ENCODE data around the gene NAGLU. TPM values are rescaled to one million over a fixed set of nuclear protein-coding genes. Genes with fewer than 3 reads are reported as not detected.

Gene NAGLU
- polyA plus RNA-seq, 1 donor (not counting 4 experiments of a cell fraction or from before 2014, with no cell fraction given) = 6.9 TPM

GRCh38 chr17:42508426-42509165, 27.4 kb upstream of the NAGLU start:
- DNase-seq (ENCODE audit: low read depth, low spot score) (no peak), FAIRE-seq (no peak)
- Histone ChIP-seq H3K4me1 (ENCODE audit: control insufficient read depth, extremely low read depth, insufficient read depth, low read length) (no peaks in the 10 kb centered on the region), H3K27me3 (ENCODE audit: control insufficient read depth, extremely low read depth, insufficient read depth, low read length) (no peaks in the 10 kb centered on the region), H3K9me1 (ENCODE audit: control insufficient read depth, extremely low read depth, insufficient read depth, low read length) (no peaks in the 10 kb centered on the region), H2AFZ (ENCODE audit: control insufficient read depth, low read length) (no peak overlapping the region), H3K27ac (ENCODE audit: control insufficient read depth, insufficient read depth, low read length) (no peak overlapping the region), H3K4me3 (ENCODE audit: control insufficient read depth in 2 of 3, extremely low read depth in 1 of 3, insufficient read depth in 2 of 3, low read depth in 1 of 3, low read length in 3 of 3) (no peak overlapping the region), H3K79me2 (ENCODE audit: control insufficient read depth, insufficient read depth, low read length) (no peaks in the 10 kb centered on the region), H3K9me3 (ENCODE audit: control insufficient read depth, low read depth, low read length) (no peaks in the 10 kb centered on the region), H3K4me2 (ENCODE audit: control insufficient read depth, extremely low read depth, insufficient read depth, low read depth, low read length) (no peak overlapping the region), H3K36me3 (ENCODE audit: control insufficient read depth in 2 of 2, extremely low read depth in 1 of 2, insufficient read depth in 2 of 2, low read length in 2 of 2) (peaks cover 24 to 26% of the 10 kb centered on the region in 2 experiments), H3K9ac (ENCODE audit: control insufficient read depth, extremely low read depth, insufficient read depth, low read length) (no peak overlapping the region), H4K20me1 (ENCODE audit: control insufficient read depth, extremely low read depth, insufficient read depth, low read length) (no peaks in the 10 kb centered on the region)
- dilution Hi-C loops (cut with MboI; ENCODE audit: extremely low pct_ligation_motif_present, low sequenced_read_pairs) = loop anchor here (25.0 kb wide), 1 partner anchor 196 kb away; no protein-coding TSS in a partner anchor
- TF ChIP-seq, protein P1, sequence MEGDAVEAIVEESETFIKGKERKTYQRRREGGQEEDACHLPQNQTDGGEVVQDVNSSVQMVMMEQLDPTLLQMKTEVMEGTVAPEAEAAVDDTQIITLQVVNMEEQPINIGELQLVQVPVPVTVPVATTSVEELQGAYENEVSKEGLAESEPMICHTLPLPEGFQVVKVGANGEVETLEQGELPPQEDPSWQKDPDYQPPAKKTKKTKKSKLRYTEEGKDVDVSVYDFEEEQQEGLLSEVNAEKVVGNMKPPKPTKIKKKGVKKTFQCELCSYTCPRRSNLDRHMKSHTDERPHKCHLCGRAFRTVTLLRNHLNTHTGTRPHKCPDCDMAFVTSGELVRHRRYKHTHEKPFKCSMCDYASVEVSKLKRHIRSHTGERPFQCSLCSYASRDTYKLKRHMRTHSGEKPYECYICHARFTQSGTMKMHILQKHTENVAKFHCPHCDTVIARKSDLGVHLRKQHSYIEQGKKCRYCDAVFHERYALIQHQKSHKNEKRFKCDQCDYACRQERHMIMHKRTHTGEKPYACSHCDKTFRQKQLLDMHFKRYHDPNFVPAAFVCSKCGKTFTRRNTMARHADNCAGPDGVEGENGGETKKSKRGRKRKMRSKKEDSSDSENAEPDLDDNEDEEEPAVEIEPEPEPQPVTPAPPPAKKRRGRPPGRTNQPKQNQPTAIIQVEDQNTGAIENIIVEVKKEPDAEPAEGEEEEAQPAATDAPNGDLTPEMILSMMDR (optimal IDR thresholded peaks at IDR 0.05 in 1 of 3, IDR thresholded peaks at IDR 0.05 in 1 of 3, conservative IDR thresholded peaks at IDR 0.05 in 1 of 3; ENCODE audit: extremely low read depth in 1 of 3, insufficient read depth in 2 of 3, low read length in 3 of 3) = no peak
- no peak for TF ChIP-seq EZH2 (IDR thresholded peaks at IDR 0.05; ENCODE audit: low read length)

DNA sequence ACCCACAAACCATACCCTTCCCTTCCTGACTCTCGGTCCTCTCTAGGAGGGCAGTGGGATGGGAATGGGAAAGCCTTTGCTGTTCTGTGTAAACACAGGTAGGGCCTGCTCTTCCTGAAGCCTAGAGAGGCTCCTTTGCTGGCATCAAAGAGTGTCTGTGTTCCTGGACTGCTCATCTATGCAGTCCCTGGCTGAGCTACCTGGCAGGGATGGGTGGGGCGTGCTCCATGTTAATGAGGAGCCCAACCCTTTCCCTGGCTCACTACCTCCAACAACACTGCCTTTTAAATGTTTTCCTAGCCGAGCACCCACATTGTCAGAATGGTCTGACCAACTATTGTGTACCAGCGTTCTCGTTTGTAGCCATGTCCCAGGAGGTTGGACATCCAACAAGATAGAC, 26.6 kb upstream of the NAGLU start:
- peaks cover 26 to 35% of the 10 kb centered on the region in 2 experiments for H3K36me3 ChIP-seq (ENCODE audit: control insufficient read depth in 2 of 2, extremely low read depth in 1 of 2, insufficient read depth in 2 of 2, low read length in 2 of 2)
- no peak for FAIRE-seq
- TF ChIP-seq, protein P1 (optimal IDR thresholded peaks at IDR 0.05 in 1 of 3, IDR thresholded peaks at IDR 0.05 in 1 of 3, conservative IDR thresholded peaks at IDR 0.05 in 1 of 3; ENCODE audit: extremely low read depth in 1 of 3, insufficient read depth in 2 of 3, low read length in 3 of 3) = no peak
- no peak for TF ChIP-seq EZH2 (IDR thresholded peaks at IDR 0.05; ENCODE audit: low read length)

More for the DNA sequence above, 26.6 kb upstream of the NAGLU start:
- H3K9ac ChIP-seq (ENCODE audit: control insufficient read depth, extremely low read depth, insufficient read depth, low read length) = no peak overlapping the region
- H3K4me2 ChIP-seq (ENCODE audit: control insufficient read depth, extremely low read depth, insufficient read depth, low read depth, low read length) = no peak overlapping the region
- H2AFZ ChIP-seq (ENCODE audit: control insufficient read depth, low read length) = no peak overlapping the region
- no peaks in the 10 kb centered on the region for H3K9me1 ChIP-seq (ENCODE audit: control insufficient read depth, extremely low read depth, insufficient read depth, low read length)
- H3K9me3 ChIP-seq (ENCODE audit: control insufficient read depth, low read depth, low read length) = no peaks in the 10 kb centered on the region
- H3K4me1 ChIP-seq (ENCODE audit: control insufficient read depth, extremely low read depth, insufficient read depth, low read length) = no peaks in the 10 kb centered on the region
- no peaks in the 10 kb centered on the region for H3K27me3 ChIP-seq (ENCODE audit: control insufficient read depth, extremely low read depth, insufficient read depth, low read length)
- H3K4me3 ChIP-seq (ENCODE audit: control insufficient read depth in 2 of 3, extremely low read depth in 1 of 3, insufficient read depth in 2 of 3, low read depth in 1 of 3, low read length in 3 of 3) = no peak overlapping the region
- no peak overlapping the region for H3K27ac ChIP-seq (ENCODE audit: control insufficient read depth, insufficient read depth, low read length)
- dilution Hi-C loops (cut with MboI; ENCODE audit: extremely low pct_ligation_motif_present, low sequenced_read_pairs) = loop anchor here (25.0 kb wide), 1 partner anchor 197 kb away; no protein-coding TSS in a partner anchor
- no peak for DNase-seq (ENCODE audit: low read depth, low spot score)
- no peaks in the 10 kb centered on the region for H4K20me1 ChIP-seq (ENCODE audit: control insufficient read depth, extremely low read depth, insufficient read depth, low read length)
- no peaks in the 10 kb centered on the region for H3K79me2 ChIP-seq (ENCODE audit: control insufficient read depth, insufficient read depth, low read length)

All from keratinocyte (primary cell).